DOHH2 (cell line): ENCODE measurements around the gene PRMT7.

Experiments
- CTCF ChIP-seq: fragments of 200-600 bp; sonication (generic); IDR thresholded peaks from one replicate; pipeline ENCODE4 v1.5.1; 2014; ENCODE audit warnings: antibody characterized with exemption, mild to moderate bottlenecking, low read depth, low read length; ENCODE audit not compliant: poor library complexity, severe bottlenecking
- EZH2phosphoT487 ChIP-seq: fragments of 200-600 bp; sonication (generic); IDR thresholded peaks from 2 replicates; pipeline ENCODE4 v1.6.1; 2017; ENCODE audit warnings: borderline replicate concordance, mild to moderate bottlenecking, antibody characterized with exemption, low read length, moderate library complexity, mixed read lengths

GRCh38 chr16:68380676-68381362, 70.0 kb downstream of the PRMT7 start:
- TF ChIP-seq CTCF: no peak
- TF ChIP-seq EZH2phosphoT487: no peak
